Retinal pigment epithelial cell (primary cell): Measurements from ENCODE around the gene NEUROD2.
A peak's percentile ranks its signal among the peaks of the same experiment; 100 is the strongest.

Experiments
- DNase-seq: peaks from one replicate; pipeline ENCODE4 v3.0.0-alpha.2; 2010; ENCODE audit warnings: low read depth
- H3K4me3 ChIP-seq: 2 replicates; pipeline ENCODE4 v1.5.1; 2011; ENCODE audit warnings: mild to moderate bottlenecking, low read length, control low read depth, moderate library complexity
- TF ChIP-seq, protein P1 (sequence below): conservative IDR thresholded peaks from 2 replicates; pipeline ENCODE4 v1.5.1; 2011; ENCODE audit warnings: low read depth, low read length, control low read depth, inconsistent platforms

Gene NEUROD2

DNA sequence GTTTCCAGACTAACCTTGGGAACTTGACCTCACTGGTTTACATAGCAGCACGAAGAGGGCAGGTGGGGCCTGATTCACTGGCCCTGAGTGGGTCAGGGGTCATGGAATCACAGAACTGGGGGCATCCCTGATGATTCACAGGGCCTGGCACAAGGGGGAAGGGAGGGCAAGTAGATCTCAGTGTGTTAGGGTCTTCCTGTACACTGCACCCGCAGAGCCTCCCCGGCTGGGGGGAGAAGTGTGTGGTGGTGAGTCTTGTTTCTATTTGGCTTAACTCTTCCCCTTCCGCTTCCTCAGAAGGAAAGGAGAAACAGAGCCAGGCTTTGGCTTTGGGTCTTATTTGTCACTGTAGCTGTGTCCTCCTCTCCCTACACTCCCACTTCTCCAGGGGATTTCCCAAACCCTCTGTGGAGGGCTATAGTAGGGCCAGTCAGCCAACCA is 32.9 kb upstream of the NEUROD2 start:
- DNase-seq: no peak
- H3K4me3 ChIP-seq: no peak overlapping the region
- TF ChIP-seq, protein P1, sequence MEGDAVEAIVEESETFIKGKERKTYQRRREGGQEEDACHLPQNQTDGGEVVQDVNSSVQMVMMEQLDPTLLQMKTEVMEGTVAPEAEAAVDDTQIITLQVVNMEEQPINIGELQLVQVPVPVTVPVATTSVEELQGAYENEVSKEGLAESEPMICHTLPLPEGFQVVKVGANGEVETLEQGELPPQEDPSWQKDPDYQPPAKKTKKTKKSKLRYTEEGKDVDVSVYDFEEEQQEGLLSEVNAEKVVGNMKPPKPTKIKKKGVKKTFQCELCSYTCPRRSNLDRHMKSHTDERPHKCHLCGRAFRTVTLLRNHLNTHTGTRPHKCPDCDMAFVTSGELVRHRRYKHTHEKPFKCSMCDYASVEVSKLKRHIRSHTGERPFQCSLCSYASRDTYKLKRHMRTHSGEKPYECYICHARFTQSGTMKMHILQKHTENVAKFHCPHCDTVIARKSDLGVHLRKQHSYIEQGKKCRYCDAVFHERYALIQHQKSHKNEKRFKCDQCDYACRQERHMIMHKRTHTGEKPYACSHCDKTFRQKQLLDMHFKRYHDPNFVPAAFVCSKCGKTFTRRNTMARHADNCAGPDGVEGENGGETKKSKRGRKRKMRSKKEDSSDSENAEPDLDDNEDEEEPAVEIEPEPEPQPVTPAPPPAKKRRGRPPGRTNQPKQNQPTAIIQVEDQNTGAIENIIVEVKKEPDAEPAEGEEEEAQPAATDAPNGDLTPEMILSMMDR: no peak

DNA sequence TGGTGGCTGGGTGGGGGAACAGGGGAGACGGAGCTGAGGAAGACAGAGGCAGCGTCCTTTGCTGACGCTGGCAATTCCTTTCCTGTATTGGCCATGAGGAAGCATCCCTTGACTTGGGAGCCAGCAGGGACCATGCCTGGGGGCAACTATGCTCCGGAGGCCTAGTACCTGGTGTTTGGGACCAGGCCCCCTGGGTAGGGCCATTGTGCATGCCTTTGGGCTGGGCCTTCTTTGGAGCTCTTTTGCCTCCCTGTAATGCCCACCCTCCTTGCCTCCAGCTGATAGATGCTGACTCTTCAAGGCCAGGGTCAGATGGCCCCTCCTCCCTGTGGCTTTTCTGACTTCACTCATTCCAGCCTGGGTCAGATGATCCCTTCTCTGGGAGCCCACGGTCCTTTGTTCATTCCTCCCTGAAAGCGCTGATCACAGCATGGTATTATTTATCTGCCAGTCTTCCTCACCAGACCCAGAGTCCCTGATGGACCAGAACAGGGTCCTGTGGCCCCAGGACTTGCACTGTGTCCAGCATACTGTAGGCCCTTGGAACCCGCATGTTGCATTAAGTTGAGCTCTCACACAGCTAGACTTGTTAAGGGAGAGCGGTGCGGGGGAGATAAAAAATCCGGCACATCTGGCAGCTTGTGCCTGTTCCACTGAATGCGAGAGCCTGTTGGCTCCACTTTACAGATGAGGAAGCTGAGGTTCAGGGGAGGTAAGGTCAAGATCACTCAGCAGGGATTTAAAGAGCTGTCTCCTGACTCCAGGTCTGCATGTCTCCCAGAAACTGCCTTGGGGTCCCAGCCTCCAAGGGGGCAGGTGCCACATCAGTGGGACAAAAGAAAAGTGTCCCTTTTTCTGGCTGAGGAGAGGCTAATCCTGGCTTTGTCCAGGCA is 32.1 kb upstream of the NEUROD2 start:
- no peak overlapping the region for H3K4me3 ChIP-seq
- no peak for DNase-seq
- TF ChIP-seq, protein P1: no peak

DNA sequence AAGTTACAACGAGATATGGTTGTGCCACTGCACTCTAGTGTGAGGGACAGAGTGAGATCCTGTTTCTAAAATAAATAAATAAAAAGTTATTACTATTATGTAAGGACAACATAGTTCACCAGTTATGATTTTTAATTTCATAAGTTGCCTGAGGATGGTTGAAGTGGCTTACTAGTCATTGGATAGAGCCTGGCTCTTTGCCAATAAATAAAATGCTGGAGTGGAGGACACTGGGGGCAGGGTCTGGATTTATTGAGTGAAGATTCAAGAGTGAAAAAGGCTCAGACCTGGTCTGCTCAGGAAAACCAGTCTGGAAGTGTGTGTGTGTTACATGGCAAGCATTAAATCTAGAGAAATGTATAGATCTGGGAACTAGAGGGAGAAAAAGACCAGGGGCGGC is 31.3 kb upstream of the NEUROD2 start:
- TF ChIP-seq, protein P1: no peak
- H3K4me3 ChIP-seq: no peak overlapping the region
- DNase-seq: no peak

DNA sequence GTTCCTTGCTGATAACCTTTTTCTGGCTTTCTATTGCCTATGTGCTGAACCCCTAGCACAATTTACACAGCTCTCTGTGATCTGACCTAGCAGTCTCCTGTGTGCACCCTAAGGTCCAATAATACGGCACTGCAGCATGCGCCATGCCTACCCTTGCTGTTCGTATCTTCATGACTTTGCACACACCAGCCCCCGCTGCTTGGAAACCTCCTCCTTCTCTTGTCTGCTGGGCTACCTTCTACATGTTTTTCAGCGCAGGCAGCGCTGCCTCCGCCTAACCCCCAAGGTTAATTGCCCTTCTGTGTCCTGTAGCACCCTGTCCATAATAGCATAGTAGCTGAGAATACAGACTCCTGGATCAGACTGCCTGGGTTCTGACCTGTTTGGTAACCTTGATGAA is 30.6 kb upstream of the NEUROD2 start:
- TF ChIP-seq, protein P1: no peak
- no peak for DNase-seq
- no peak overlapping the region for H3K4me3 ChIP-seq

DNA sequence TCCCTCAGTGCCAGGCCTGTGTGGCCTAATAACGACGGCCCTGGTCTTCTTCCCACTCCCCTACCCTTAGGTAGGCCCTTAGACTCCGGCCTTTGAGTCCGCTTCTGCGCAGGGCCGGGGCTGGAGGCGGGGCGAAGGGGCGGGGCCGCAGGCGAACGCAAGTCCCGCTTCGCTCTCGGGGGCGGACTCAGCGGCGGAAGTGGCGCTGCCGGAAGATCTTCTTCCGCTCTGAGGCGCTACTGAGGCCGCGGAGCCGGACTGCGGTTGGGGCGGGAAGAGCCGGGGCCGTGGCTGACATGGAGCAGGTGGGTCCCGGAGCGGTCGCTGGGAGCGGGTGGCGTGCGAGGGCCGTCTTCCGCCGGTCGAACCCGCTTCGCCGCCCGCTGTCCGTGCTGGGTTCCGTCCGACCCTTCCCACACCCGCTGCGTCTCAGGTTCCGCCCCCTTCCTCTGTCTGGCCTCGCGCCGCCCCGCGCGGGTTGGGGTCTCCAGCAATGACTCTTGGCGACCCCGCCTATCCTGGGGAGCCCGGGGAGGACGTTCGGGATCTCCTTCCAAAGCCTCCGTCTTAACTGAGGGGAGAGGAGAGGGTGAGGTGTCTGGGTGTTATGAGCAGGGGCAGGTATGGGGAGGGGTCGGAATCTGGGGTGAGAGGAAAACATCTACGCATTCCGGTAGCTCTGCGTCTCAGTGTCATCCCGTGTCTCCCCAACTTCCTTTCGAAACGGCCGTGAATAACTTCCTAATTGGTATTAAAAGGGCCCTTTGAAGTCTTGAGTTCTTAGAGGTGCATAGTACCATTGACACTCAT is 29.4 kb upstream of the NEUROD2 start, which contains the start of gene STARD3:
Gene STARD3, plus strand, starts transcription at position 218 of the 810 bp plus-strand sequence. CDS start 16,388 bp downstream, outside the sequence.
- no peak for DNase-seq
- H3K4me3 ChIP-seq: peak within 1 kb of the TSS; percentile 92
- TF ChIP-seq, protein P1: peak; percentile 14

DNA sequence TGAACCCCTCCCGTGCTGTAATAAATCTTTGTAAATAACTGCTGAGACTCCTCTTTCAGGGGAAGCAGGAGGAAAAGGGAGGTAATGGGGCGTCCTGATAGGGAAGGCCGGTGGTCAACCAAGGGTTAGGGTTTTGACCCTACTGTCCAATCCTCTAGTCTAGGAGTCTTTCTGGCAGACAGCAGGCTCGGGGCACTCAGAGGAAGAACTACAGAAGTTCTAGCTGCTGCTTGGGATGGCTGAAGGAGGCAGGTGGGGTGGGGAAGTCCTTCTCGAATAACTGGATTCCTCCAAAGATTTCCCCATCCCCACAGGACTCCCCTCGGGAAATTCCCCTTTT is 28.8 kb upstream of the NEUROD2 start:
- TF ChIP-seq, protein P1: no peak
- H3K4me3 ChIP-seq: peak overlapping the region; percentile 92
- DNase-seq: no peak
